DMS79 treated with DMSO at 0.1 percent for 48 hours (cell line): ENCODE data around the gene CNTNAP5.

Experiments used
- DNase-seq: peaks from one replicate; lab custom pipeline; 2025; lab: John Stamatoyannopoulos, UW

Gene CNTNAP5

DNA sequence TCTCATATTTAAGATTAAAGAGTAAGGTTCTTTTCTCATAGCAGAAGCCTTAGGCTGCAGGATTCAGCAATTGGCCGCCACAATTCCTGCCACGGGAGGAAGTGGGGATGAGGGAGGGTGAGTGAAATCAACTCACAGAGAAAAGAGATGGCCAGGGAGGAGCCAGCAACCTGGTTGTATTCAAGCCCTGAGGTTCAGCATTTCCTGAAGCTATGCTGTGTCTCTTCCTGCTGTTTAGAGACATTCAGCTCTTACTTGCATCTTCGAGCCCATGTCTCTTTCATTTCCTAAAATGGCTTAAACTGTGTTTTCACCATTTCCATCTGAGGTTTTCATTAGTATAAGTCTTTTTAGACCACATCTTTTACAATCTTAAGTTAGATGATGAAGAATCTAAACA lies 522.6 kb downstream of the CNTNAP5 start:
- no peak for DNase-seq

DNA sequence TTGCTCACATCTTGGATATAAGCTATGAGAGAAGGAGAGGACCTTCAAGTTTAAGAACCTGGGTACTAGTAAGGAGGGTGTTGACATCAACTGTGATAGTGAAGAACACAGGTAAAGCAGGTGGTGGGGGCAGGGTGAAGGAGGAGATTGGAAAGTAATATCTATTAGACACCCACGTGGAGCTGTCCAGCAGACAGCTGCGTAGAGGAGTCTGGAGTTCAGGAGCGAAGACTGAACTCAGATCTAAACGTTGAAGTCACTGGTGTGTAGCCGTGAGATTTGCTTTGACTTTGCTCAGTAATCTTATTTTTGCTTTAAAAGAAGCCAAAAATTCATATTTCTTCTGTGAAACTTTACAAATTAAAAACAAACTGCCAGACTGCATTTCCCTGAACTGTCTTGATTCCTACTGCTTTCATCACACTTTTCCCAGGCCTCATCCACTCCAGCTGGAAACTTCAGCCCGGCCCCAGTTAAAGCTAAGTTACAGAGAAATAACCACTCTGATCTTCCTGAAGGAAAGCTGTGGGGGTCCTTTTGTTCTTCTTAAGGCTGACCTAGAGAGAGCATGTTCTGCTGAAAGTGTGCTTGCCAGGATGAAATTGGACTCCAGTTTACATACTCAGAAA lies 533.3 kb downstream of the CNTNAP5 start:
- DNase-seq: peak; percentile 8

DNA sequence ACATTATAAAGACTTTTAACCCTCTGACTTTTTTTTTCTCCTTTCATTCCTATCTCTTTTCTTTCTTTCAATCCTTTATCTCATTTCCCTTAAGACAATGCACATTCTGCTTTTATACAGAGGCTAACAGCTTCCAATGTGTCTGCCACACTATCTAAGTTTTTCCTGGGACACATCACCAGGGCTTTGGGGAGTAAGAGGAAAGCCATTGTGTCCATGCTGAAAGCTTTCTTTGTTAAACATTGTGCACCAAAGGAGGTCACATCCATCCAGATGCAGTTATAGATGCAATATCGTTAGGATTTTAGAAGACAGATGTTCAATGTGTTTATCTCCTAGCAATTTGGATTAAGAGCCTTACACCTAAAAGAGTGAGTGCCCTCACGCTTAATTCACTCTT lies 534.1 kb downstream of the CNTNAP5 start:
- DNase-seq: no peak

DNA sequence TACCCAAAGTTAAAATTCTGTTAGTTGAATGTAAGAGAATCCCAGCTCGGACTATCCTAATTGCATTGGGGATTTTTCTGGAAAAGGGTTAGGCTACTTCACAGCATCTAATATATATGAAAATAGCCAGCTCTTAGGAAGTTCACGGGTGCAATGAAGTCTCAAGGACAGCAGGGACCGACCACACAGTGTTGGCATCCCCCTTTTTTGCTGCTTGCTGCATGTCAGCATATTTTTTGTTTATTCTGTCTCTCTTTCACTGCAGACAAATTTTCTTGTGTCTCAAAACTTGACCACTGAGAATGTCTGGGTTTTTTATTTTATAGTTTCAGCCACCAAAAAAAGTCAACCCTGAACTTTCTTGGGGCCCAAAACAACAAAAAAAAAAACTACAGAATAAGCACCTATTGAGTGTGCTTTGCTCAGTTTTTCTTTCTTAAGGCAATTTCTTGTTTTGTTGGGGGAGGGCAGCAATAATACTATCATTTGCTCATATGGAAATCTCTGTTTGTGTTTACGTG lies 535.6 kb downstream of the CNTNAP5 start:
- DNase-seq: no peak

DNA sequence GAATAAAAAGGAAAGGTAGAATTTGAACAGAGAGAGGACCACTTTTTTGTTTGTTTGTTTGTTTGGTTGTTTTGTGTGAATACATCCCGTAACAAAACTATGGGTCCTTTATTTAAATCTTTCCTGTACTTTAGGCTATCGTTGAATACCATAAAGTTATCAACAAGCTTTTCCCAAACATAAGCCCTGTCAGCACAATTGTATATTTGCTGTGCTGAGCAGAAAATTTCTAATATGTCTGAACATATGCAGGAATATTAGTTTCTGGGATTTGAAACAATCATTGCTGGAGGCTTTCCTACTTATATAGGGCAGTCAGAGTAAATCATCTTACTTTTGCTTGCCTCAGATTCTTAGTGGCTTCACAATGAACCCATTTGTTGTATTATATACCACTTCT lies 536.4 kb downstream of the CNTNAP5 start:
- DNase-seq: no peak

DNA sequence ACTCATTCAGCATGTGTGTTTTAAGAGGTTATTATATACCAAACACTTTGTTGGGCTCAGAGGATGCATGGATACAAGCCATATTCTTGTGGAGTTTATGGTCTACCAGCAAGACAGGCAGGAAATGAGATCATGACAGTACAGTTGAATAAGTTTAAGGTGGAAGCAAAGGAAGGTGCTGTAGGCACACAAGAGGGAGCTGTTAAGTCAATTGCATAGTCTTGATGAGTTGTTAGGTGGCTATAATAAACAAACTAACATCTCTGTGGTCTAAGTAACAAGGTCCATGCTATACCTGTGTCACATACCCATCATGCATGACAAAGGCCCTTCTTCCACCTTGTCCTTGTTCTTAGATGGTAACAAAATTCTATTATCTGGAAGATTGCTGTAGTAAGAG lies 538.3 kb downstream of the CNTNAP5 start:
- DNase-seq: no peak

DNA sequence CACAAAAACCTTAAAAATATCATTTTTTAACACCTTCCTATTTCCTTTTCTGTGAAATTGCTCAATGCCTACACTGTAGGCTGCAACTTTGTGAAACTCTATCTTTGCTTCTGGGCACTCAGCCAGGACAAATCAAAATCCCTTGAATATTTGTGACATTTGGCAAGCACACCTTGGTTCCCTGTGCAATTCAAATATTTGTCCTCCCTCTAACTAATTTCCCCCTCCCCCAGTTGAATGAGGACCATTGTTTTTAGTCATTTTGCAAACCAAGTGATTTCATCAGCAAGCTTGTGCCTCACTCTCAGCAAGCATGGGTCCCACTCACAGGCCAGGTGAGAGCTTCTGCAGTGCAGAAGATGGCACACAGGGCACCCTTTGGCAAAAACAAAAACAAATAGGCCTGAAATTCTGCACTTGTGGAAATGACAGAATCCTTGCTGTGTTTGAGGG lies 541.5 kb downstream of the CNTNAP5 start:
- DNase-seq: peak; percentile 20

DNA sequence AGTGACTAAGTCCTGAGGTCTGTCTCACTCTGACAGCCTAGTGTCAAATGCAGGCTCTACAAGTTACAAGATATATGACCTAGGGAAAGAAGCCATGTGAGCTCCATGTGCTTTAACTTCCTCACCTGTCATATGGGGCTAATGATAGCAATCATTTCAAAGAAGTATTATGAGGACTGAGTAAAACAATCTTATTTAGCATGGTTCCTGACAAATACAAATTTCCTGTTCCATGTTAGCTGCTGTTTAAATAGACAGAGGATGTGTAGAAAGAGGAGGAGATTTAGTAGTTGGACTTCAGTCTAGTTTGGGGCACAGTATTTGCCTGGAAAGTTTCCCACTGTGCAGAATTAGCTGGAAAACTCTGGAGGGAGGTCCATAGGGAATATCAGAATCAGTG lies 545.8 kb downstream of the CNTNAP5 start:
- DNase-seq: no peak

DNA sequence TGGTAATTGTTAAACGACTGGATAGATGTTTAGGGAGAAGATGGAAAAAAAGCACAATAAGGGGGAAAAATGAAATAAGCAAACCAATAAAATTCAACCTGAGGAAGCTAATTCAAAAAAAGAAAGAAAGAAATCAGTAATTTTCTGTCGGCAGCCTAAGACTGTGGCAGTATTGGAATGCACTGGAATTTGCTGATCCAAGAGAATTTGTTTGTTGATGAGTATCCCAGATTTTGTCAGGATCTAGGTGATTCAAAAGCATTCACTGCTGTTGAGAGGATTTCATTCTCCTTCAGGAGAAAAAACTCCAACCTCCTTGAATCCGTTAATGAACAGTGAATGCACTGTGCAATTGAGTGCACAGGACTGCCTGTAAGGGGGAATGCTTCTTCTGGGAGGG lies 546.7 kb downstream of the CNTNAP5 start:
- no peak for DNase-seq

DNA sequence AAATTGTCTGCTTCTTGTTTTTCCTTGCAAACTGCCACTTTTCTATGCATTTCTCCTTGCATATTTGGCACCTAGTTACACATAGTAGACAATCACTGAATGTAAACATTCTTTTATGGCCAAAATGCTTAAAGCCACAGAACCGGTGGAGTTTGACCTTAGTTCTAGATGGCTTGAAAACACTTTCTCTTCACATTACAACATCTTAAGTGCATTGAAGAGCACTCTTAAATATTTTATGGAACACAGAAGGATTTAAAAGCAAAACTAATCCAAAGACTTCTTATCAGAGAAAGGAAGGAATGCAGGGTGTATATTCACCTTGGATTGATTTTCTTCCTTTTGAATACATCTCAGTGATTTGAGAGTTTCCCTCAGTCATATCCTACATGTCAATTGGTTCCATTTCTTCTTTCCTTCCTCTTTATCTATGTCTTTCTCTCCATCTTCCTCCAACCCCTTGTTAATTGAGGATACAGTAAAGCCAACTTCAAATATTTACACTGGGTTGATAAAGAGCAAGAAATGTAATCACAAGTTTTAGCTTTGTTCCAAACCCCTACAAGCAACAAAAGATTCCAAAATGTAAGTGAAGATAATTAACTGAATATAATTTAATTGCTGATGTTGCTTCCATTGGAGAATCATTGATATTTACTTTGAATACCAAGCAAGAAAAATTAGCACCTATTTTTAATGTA lies 548.0 kb downstream of the CNTNAP5 start:
- DNase-seq: peak; percentile 67

DNA sequence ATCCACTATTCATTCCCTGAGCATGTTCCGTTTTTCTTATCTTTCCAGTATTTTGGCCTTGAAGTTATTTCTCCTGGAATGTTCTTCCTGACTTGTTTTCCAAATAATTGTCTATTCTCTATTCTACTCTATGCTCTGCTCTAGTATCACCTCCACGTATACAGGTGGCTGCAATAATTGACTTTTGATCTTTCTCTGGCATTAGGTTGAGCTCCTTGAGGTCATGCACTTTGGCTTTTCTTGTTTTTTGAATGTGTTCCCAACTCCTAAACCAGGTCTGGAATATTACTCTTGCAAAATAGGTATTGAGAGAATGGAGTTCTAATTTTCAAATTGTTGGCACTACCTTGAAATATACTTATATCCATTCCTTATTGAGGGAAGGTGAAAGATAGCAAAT lies 550.4 kb downstream of the CNTNAP5 start:
- DNase-seq: no peak

DNA sequence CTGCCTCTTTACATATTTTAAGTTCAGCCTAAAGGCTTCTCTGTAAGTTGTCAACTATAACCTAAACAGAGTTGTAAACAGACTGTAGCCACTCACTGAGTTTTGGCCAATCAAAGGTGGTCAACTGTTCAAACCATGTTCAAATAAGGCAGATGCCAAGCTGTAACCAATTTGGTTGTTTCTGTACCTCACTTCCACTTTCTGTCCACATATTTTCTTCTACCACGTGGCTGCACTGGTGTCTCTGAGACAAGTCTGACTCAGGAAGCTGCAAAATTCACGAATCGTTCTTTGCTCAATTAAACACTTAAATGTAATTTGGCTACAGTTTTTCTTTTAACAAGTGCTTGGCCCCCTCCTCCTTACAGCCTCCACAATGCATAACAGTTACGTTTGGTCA lies 555.2 kb downstream of the CNTNAP5 start:
- DNase-seq: no peak

DNA sequence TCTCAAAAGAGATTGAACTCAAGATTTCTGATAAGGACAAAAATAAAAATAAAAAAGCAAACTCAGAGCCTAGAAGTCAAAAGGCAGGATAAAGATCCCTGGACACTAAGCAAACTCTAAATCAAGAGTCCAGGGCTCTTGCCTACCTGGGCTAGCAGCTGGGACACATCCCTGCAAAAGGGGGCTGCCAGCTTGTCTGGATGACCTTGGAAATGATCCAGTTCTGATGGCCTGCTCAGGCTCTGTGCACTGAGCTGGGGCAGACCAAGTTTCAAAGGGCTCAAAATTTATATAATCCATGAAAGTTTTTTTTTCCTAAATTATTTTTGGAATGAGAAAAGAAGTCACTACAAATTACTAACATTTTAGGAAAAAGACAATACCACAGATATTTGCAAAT lies 557.3 kb downstream of the CNTNAP5 start:
- DNase-seq: no peak

DNA sequence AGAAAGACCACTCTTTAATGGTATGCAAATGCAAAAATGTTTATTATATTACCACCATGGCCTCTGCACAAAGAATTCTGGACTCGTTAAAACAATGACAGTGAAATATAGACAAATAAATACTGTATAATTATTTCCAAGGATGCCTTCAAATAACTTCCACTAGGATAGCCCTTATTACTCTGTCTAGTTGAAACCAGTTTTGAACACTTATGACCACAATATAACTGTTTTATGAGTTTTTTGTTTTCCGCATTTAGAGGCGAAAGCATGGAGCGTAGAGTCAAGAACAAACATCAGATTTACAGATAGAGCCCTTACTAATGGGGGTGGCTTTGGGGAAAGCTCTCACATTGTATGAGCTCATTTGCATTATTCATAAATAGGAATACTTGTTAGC lies 559.5 kb downstream of the CNTNAP5 start:
- DNase-seq: no peak

DNA sequence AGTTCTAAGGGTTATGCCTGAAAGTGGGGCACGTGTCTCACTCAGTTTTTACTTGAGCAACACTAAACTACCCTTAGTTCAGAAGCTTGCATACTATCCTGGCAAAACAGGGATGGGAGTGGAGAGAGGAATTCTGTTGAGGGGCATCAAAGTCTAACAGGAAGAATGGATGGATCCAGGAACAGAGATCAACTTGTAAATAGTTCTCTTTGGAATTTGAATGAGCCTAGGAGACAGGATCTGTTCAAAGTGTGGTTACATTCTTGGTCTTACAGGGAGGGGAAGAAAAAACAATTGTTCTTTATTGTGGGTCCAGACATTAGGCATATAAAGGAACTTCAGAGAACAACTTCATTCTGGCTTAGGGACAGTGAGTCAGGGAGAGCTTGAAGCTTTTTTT lies 560.2 kb downstream of the CNTNAP5 start:
- DNase-seq: no peak

DNA sequence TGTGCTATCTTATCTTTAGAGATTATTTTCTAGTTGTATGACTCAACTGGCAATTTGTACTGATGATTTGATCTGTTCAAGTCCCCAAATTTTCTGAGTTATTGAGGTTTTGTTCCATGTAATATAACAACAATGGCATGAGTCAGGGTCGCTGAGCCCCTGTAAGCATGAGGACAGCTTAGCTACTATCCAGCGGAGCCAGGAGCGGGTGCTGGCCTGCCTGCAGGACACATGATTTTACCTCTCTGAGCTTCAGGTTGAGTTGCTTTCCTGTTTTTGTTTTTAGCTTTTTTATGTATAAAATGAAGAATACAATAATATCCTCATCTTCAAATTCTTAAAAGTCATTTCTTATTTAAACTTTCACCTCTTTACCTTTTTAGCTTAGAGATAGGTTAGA lies 561.1 kb downstream of the CNTNAP5 start:
- no peak for DNase-seq

DNA sequence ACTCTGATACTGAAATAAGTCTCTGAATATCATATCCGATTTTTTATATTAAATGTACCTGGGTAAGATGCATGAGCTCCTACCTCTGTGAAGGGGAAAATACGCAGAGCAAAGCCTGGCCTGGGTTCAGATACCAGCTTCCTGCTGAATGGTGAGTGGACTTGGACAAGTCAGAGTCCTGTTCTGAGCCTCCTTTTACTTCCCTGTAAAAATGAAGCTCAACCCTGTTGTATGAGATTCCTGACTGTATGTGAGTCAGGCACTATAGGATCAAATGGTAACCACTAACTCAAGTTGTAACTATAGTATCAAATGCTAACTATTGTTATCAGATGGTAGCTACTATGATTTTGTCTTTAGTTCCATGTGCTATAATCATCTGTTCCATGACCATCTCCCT lies 561.7 kb downstream of the CNTNAP5 start:
- no peak for DNase-seq

DNA sequence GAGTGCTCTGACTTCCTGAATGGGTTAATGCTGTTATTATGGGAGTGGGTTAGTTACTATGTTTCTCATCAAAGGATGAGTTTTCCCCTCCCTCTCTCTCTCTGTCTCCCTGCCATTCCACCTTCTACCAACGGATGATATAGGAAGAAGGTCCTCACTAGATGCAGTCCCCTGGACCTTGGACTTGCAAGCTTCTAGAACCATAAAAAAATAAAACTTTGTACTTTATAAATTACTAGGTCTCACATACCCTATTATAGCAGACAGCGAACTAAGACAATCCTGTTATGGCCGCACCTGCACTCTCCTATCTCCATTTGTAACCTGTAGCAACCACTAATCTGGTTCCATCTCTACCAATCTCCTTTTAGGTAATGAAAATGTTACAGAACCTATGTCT lies 564.9 kb downstream of the CNTNAP5 start:
- no peak for DNase-seq

DNA sequence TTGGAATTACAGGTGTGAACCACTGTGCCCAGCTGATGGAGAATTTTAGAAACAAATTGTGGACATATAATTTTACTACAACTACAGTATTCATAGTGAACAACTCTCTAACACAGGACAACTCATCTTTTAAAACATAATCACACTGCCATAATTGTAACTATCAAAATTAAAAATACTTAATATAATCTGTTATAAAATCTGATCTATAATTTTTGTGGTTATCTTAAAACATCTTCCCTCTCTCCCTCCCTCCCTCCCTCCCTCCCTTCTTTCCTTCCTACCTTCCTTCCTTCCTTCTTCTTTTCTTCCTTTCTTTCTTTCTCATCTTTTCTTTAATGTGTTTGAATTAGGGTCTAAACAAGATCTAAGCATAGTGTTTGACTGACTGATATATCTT lies 577.7 kb downstream of the CNTNAP5 start:
- DNase-seq: no peak

DNA sequence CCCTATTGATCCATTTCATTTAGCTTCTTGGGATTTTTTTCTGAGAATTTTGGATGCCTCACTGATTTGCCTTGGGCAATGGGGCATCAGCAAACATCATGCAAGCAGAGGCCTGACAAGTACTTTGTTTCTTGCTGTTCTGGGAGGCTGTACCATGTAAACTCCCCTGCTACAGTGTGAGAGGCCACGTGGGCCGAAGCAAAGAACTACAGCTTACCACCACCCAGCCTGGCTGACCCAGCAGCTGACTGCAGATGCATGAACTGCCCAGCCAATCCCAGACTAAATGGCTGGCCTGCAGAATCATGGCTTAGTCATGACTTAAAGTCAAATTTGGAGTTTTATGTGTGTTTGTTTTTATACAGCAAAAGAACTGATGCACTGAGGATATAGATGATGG lies 579.9 kb downstream of the CNTNAP5 start:
- DNase-seq: no peak

DNA sequence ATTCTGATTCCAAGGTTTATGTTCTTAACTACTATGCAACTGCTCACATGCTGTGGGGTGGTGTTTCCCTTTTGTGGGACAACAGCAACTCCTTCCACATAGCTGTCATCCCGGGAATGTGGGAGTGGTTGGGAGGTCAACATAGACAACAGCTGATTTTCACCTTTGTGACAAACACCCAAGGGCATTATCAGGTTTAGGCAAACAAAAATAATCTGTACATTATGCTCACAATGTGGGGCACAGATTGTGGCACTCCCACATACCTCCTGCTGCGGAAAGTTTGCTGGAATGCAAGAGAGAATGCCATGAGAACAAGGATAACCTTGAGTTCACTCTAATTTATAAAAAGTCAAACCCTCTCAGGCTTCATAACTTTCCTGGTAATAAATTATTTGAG lies 582.6 kb downstream of the CNTNAP5 start:
- DNase-seq: no peak

DNA sequence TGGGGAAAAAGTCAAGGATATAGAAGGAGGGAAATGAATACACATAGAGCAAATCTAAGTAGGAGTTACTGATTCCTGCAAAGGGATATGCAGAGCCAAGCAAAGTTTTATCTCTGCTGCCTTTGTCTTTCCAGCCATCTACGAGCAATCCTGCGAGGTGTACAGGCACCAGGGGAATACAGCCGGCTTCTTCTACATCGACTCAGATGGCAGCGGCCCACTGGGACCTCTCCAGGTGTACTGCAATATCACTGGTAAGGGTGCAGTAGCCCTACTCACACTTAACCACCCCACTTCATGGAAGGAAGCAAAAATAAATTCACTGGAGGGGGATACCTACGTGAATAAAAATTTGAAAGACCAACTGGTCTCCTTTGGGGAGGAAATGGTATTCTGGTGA lies 584.6 kb downstream of the CNTNAP5 start:
- no peak for DNase-seq

DNA sequence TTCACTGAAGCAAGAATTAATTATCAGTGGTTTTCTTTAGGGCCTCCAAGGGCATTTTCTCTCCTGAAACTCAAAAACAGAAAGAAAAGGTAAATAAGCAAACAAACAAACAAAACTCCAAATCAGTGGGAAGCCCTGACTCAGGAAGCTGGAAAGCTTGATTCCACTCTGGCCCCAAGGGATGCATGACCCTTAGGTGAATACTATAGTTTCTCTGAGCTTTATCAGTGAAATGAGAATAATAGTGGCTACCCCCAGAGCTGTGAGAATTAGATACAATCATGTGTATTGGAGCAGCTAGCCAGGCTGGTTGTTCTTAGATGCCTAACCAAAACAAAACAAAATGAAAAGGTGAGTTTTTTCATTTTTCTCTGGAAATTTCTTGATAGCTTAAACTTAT lies 585.1 kb downstream of the CNTNAP5 start:
- DNase-seq: no peak

DNA sequence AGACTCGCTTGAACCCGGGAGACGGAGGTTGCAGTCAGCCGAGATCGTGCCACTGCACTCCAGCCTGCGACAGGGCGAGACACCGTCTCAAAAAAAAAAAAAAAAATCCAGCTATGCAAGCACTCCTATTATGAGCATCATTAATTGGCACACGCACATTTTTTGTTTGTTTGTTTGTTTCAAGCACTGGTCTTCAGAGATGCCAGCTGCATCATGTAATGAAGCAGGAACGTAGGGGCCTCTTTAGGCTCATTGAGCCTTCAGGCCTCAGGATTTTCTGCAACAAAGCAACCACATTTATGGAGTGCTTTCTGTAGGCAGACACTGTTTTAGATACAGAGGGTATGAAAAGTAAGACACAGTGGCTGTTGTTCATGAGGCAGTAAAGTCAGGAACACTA lies 585.8 kb downstream of the CNTNAP5 start:
- peak; percentile 39 for DNase-seq
